ENCODE data around the gene MAIP1.
A peak's percentile ranks its signal among the peaks of the same experiment; 100 is the strongest.

The MAIP1 gene

GRCh38 chr2:199946836-199947235 lies 8.5 kb upstream of the MAIP1 start:
- DNase-seq (ENCODE audit: low read depth in 1 of 2, low spot score in 1 of 2), result no peak

- DNase-seq (ENCODE audit: low read depth in 1 of 2, low spot score in 1 of 2), result no peak
Measured at GRCh38 chr2:199950396-199950795, 5.0 kb upstream of the MAIP1 start.

- no peak for DNase-seq (ENCODE audit: low read depth in 1 of 2, low spot score in 1 of 2)
Measured at GRCh38 chr2:199951023-199951422, 4.4 kb upstream of the MAIP1 start.

GRCh38 chr2:199955007-199955338 lies 409 bp upstream of the MAIP1 start:
- no peak for DNase-seq (ENCODE audit: low read depth in 1 of 2, low spot score in 1 of 2)

- DNase-seq (ENCODE audit: low read depth in 1 of 2, low spot score in 1 of 2), result no peak
Measured at GRCh38 chr2:199956062-199956380, 639 bp downstream of the MAIP1 start.

- DNase-seq (ENCODE audit: low read depth in 1 of 2, low spot score in 1 of 2), result no peak
Measured at GRCh38 chr2:199958014-199958413, 2.6 kb downstream of the MAIP1 start.

- DNase-seq (ENCODE audit: low read depth in 1 of 2, low spot score in 1 of 2), result no peak
Measured at GRCh38 chr2:199962203-199962602, 6.8 kb downstream of the MAIP1 start.

- DNase-seq (ENCODE audit: low read depth in 1 of 2, low spot score in 1 of 2), result no peak
Measured at GRCh38 chr2:199966405-199966804, 11.0 kb downstream of the MAIP1 start.

GRCh38 chr2:199966976-199967375 lies 11.6 kb downstream of the MAIP1 start:
- no peak for DNase-seq (ENCODE audit: low read depth in 1 of 2, low spot score in 1 of 2)

- no peak for DNase-seq (ENCODE audit: low read depth in 1 of 2, low spot score in 1 of 2)
Measured at GRCh38 chr2:199968126-199968525, 12.7 kb downstream of the MAIP1 start.

- no peak for DNase-seq (ENCODE audit: low read depth in 1 of 2, low spot score in 1 of 2)
Measured at GRCh38 chr2:199972088-199972626, 16.8 kb downstream of the MAIP1 start.

- no peak for DNase-seq (ENCODE audit: low read depth in 1 of 2, low spot score in 1 of 2)
Measured at GRCh38 chr2:199973703-199974102, 18.3 kb downstream of the MAIP1 start.

- DNase-seq (ENCODE audit: low read depth in 1 of 2, low spot score in 1 of 2), result no peak
Measured at GRCh38 chr2:199975273-199975895, 20.0 kb downstream of the MAIP1 start.

- no peak for DNase-seq (ENCODE audit: low read depth in 1 of 2, low spot score in 1 of 2)
Measured at GRCh38 chr2:199977984-199978415, 22.6 kb downstream of the MAIP1 start.

- no peak for DNase-seq (ENCODE audit: low read depth in 1 of 2, low spot score in 1 of 2)
Measured at GRCh38 chr2:199979398-199979797, 24.0 kb downstream of the MAIP1 start.

GRCh38 chr2:199979832-199980628 lies 24.6 kb downstream of the MAIP1 start:
- peak; percentile 70 to 79 for DNase-seq (ENCODE audit: low read depth in 1 of 2, low spot score in 1 of 2)

- DNase-seq (ENCODE audit: low read depth in 1 of 2, low spot score in 1 of 2), result no peak
Measured at GRCh38 chr2:199982126-199982843, 26.9 kb downstream of the MAIP1 start.

- no peak for DNase-seq (ENCODE audit: low read depth in 1 of 2, low spot score in 1 of 2)
Measured at GRCh38 chr2:199983534-199983933, 28.2 kb downstream of the MAIP1 start.

GRCh38 chr2:199984159-199984558 lies 28.8 kb downstream of the MAIP1 start:
- DNase-seq (ENCODE audit: low read depth in 1 of 2, low spot score in 1 of 2), result no peak

- DNase-seq (ENCODE audit: low read depth in 1 of 2, low spot score in 1 of 2), result no peak
Measured at GRCh38 chr2:199984755-199985154, 29.4 kb downstream of the MAIP1 start.

- peak; percentile 6 to 48 for DNase-seq (ENCODE audit: low read depth in 1 of 2, low spot score in 1 of 2)
Measured at GRCh38 chr2:199985625-199986207, 30.3 kb downstream of the MAIP1 start.

- DNase-seq (ENCODE audit: low read depth in 1 of 2, low spot score in 1 of 2), result no peak
Measured at GRCh38 chr2:199987586-199987985, 32.2 kb downstream of the MAIP1 start.

All from activated CD4-positive, alpha-beta T cell treated with anti-CD3 and anti-CD28 coated beads, Interleukin-2, amount 50 U/mL, for 24 hours (primary cell).